ENCODE data around the gene SLC29A2. TPM values are rescaled to one million over a fixed set of nuclear protein-coding genes. Genes with fewer than 3 reads are reported as not detected.
"Not testable (repeated sequence)": the region's sequence is repeated elsewhere in the genome, so short reads cannot be mapped to it uniquely, and the experiment has no call there.

SLC29A2 gene
- total RNA-seq, 1 donor from 2014 or later: 8.8 TPM

GRCh38 chr11:66360406-66361073, 11.0 kb downstream of the SLC29A2 start:
- intact Hi-C loops (cut with DNase I): no loop called here
- DNase-seq (ENCODE audit: low spot score): no peak

GRCh38 chr11:66359662-66360087, 11.9 kb downstream of the SLC29A2 start:
- intact Hi-C loops (cut with DNase I): no loop called here
- no peak for DNase-seq (ENCODE audit: low spot score)

GRCh38 chr11:66350560-66351235, 20.9 kb downstream of the SLC29A2 start:
- DNase-seq (ENCODE audit: low spot score); intact Hi-C loops (cut with DNase I): not testable (repeated sequence)

- intact Hi-C loops (cut with DNase I): loop anchor here (2.0 to 5.0 kb wide), 2 partner anchors 20 to 38 kb away; no protein-coding TSS in a partner anchor
- no peak for DNase-seq (ENCODE audit: low spot score)
These were observed 22.5 kb downstream of the SLC29A2 start for GRCh38 chr11:66349084-66349386.

- no peak for DNase-seq (ENCODE audit: low spot score)
- intact Hi-C loops (cut with DNase I): loop anchor here (2.0 to 5.0 kb wide), 2 partner anchors 21 to 40 kb away; no protein-coding TSS in a partner anchor
These were observed 23.9 kb downstream of the SLC29A2 start, which contains the start of gene B4GAT1 for GRCh38 chr11:66347425-66348276. B4GAT1 (minus strand) TSS chr11:66347629; CDS start chr11:66347545, 84 bp downstream.

GRCh38 chr11:66346476-66347424, 24.8 kb downstream of the SLC29A2 start:
- intact Hi-C loops (cut with DNase I): loop anchor here (5.0 kb wide), 1 partner anchor 41 kb away; no protein-coding TSS in a partner anchor
- DNase-seq (ENCODE audit: low spot score): no peak

- DNase-seq (ENCODE audit: low spot score): no peak
- intact Hi-C loops (cut with DNase I): loop anchor here (5.0 kb wide), 1 partner anchor 42 kb away; no protein-coding TSS in a partner anchor
These were observed 26.3 kb downstream of the SLC29A2 start for GRCh38 chr11:66345316-66345649.

GRCh38 chr11:66344550-66345315, 26.8 kb downstream of the SLC29A2 start, which contains the start of gene BRMS1:
BRMS1 (minus strand) TSS chr11:66345104; CDS start chr11:66342234, 2,870 bp downstream.
- intact Hi-C loops (cut with DNase I): loop anchor here (5.0 kb wide), 1 partner anchor 43 kb away; no protein-coding TSS in a partner anchor
- DNase-seq (ENCODE audit: low spot score): peak; percentile 100

GRCh38 chr11:66343176-66343575, 28.4 kb downstream of the SLC29A2 start:
- intact Hi-C loops (cut with DNase I): no loop called here
- no peak for DNase-seq (ENCODE audit: low spot score)

GRCh38 chr11:66341502-66342126, 29.9 kb downstream of the SLC29A2 start:
- intact Hi-C loops (cut with DNase I): no loop called here
- DNase-seq (ENCODE audit: low spot score): no peak

GRCh38 chr11:66340596-66341501, 30.7 kb downstream of the SLC29A2 start:
- intact Hi-C loops (cut with DNase I): no loop called here
- no peak for DNase-seq (ENCODE audit: low spot score)

- intact Hi-C loops (cut with DNase I): no loop called here
- DNase-seq (ENCODE audit: low spot score): no peak
These were observed 31.7 kb downstream of the SLC29A2 start for GRCh38 chr11:66339686-66340483.

GRCh38 chr11:66339162-66339675, 32.3 kb downstream of the SLC29A2 start:
- no peak for DNase-seq (ENCODE audit: low spot score)
- intact Hi-C loops (cut with DNase I): no loop called here

GRCh38 chr11:66338276-66339161, 33.0 kb downstream of the SLC29A2 start:
- no peak for DNase-seq (ENCODE audit: low spot score)
- intact Hi-C loops (cut with DNase I): no loop called here

All from cardiac septum (tissue), 1 donor.